ENCODE data around the gene SRSF5. TPM values are rescaled to one million over a fixed set of nuclear protein-coding genes. Genes with fewer than 3 reads are reported as not detected.

The SRSF5 gene
- total RNA-seq, 2 experiments from 2014 or later: 255 to 267 TPM

DNA sequence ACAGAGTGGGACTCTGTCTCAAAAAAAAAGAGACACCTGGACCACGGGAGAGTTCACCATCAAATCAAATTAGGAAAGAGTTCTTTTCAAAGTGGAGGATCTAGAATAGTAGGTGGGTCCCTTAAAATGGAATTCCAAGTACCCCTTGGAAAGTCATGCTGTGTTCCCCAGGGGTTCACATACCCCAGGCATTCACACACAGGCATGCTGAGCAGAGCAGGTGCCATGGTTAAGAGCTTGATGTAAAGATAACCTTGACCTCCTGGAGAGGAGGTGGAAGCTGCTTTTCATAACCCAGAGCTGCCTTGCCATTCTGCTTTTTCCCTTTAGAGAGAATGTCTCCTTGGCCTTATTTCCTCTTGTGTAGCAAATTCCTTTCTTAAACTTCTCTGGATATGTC is 14.2 kb upstream of the SRSF5 start:
- DNase-seq (no peak), ATAC-seq (no peak)
- intact Hi-C loops (cut with micrococcal nuclease): no loop called here
- Mint-ChIP-seq H3K27me3 (no peaks in the 10 kb centered on the region), H3K4me3 (no peak overlapping the region), H3K36me3 (ENCODE audit: low read depth) (no peaks in the 10 kb centered on the region), H3K27ac (no peak overlapping the region), H3K9me3 (no peaks in the 10 kb centered on the region), H3K4me1 (ENCODE audit: low read depth) (peaks cover 10% of the 10 kb centered on the region)
- POLR2A ChIA-PET: interaction anchor here (1.9 kb wide), 1 partner anchor 14 kb away, joined by 6 read pairs; the partner anchor contains the start of gene SRSF5
- TF ChIP-seq, protein P1, sequence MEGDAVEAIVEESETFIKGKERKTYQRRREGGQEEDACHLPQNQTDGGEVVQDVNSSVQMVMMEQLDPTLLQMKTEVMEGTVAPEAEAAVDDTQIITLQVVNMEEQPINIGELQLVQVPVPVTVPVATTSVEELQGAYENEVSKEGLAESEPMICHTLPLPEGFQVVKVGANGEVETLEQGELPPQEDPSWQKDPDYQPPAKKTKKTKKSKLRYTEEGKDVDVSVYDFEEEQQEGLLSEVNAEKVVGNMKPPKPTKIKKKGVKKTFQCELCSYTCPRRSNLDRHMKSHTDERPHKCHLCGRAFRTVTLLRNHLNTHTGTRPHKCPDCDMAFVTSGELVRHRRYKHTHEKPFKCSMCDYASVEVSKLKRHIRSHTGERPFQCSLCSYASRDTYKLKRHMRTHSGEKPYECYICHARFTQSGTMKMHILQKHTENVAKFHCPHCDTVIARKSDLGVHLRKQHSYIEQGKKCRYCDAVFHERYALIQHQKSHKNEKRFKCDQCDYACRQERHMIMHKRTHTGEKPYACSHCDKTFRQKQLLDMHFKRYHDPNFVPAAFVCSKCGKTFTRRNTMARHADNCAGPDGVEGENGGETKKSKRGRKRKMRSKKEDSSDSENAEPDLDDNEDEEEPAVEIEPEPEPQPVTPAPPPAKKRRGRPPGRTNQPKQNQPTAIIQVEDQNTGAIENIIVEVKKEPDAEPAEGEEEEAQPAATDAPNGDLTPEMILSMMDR (IDR thresholded peaks at IDR 0.05): no peak
- CTCF ChIA-PET: no interaction called here

DNA sequence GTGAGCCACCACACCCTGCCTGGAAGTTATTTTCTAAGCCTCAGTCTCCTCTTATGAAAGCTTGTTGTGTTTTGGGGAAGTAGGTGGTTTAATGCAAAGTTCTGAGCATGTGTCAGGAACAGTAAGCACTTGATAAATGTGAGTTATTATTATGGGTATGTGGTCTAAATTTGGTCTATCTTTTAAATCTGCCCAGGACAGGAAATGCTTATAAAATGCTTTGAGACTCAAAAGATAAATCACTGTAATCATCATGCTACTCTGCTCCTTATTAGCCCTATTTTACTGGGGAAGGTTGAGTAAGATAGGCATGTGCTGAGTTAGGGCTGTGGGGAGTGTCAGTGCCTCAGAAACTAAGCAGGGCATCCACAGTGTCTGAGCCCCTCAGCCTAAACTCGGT is 13.1 kb upstream of the SRSF5 start:
- ChIA-PET CTCF (interaction anchor here (1.3 to 1.8 kb wide), 3 partner anchors 17 to 167 kb away, joined by 3 to 7 read pairs (median 6); no protein-coding TSS in a partner anchor), POLR2A (interaction anchor here (1.9 kb wide), 1 partner anchor 13 kb away, joined by 6 read pairs; the partner anchor contains the start of gene SRSF5)
- Mint-ChIP-seq H3K9me3 (no peaks in the 10 kb centered on the region), H3K4me1 (ENCODE audit: low read depth) (peaks cover 10% of the 10 kb centered on the region), H3K4me3 (no peak overlapping the region), H3K27ac (no peak overlapping the region), H3K36me3 (ENCODE audit: low read depth) (no peaks in the 10 kb centered on the region), H3K27me3 (no peaks in the 10 kb centered on the region)
- ATAC-seq: no peak
- DNase-seq: no peak
- TF ChIP-seq, protein P1 (IDR thresholded peaks at IDR 0.05): no peak
- intact Hi-C loops (cut with micrococcal nuclease): no loop called here

DNA sequence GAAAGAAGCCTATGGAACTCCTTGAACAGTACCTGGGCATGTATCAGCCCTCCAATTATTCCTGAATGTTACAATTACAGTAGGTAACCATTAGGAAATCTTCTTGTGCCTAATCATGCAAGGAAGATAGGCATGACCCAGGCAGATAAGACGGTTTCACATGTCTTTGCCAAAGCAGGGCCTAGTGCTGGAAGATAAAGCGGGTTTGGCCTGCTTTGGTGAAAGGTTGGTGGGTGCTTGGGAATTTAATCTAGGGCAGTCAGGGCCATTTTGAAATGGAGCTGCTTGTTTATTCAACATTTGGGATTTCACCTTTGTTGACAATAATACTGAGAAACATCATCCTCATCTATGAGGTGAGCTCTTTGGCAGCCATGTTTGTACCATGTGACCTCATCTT is 12.5 kb upstream of the SRSF5 start:
- ChIA-PET CTCF (interaction anchor here (1.3 to 1.8 kb wide), 3 partner anchors 18 to 168 kb away, joined by 3 to 7 read pairs (median 6); no protein-coding TSS in a partner anchor), POLR2A (interaction anchor here (1.9 kb wide), 1 partner anchor 12 kb away, joined by 6 read pairs; the partner anchor contains the start of gene SRSF5)
- ATAC-seq: no peak
- TF ChIP-seq, protein P1 (IDR thresholded peaks at IDR 0.05): no peak
- intact Hi-C loops (cut with micrococcal nuclease): no loop called here
- Mint-ChIP-seq H3K27ac (no peak overlapping the region), H3K4me3 (no peak overlapping the region), H3K4me1 (ENCODE audit: low read depth) (peaks cover 10% of the 10 kb centered on the region), H3K36me3 (ENCODE audit: low read depth) (no peaks in the 10 kb centered on the region), H3K9me3 (no peaks in the 10 kb centered on the region), H3K27me3 (no peaks in the 10 kb centered on the region)
- DNase-seq: no peak

DNA sequence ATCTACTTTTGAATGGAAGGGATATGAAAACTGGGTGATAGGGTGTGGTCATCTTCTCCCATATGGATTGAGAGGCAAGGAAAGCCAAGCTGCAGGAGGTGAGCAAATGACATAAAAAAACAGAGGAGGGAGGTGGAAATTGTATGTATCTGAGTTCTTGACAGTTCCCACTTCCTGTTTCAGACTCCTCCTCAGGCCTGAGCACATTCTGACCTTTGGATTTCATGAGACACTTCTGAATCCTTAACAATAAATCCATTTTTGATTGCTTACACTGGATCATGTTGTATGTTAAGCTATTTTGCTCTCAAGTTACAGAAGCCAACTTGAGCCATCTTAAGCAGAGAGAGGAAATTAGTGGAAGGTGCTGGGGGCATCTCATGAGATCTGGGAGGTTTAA is 11.6 kb upstream of the SRSF5 start:
- CTCF ChIA-PET: interaction anchor here (0.8 to 1.9 kb wide), 3 partner anchors 14 to 29 kb away, joined by 3 to 7 read pairs (median 4); no protein-coding TSS in a partner anchor
- Mint-ChIP-seq H3K4me1 (ENCODE audit: low read depth) (peaks cover 10% of the 10 kb centered on the region), H3K4me3 (no peak overlapping the region), H3K9me3 (no peaks in the 10 kb centered on the region), H3K27ac (peak overlapping the region; percentile 70), H3K27me3 (no peaks in the 10 kb centered on the region), H3K36me3 (ENCODE audit: low read depth) (no peaks in the 10 kb centered on the region)
- intact Hi-C loops (cut with micrococcal nuclease): no loop called here
- peak; percentile 53 for ATAC-seq
- DNase-seq: no peak
- POLR2A ChIA-PET: interaction anchor here (1.3 to 1.5 kb wide), 2 partner anchors 11 to 19 kb away, joined by 3 to 5 read pairs; partner anchors contain the start of gene SRSF5
- TF ChIP-seq, protein P1 (IDR thresholded peaks at IDR 0.05): no peak

DNA sequence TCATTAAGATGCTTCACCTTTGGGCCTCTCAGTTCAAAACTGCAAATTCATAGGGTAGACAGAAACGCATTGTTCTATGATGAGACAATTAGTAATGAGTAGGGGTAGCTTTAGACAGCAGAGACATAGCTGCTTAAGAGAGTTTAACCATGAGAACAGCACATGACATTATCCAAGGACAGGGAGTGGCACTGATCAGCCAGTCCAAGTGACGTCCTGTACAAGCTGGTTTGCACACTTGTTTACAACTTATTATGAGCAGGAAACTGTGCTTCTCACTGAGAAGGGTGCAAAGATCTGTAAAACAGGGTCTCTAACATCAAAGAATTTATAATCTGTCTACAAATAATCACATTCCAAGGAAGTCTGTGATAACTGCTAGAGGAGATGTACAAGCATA is 11.2 kb upstream of the SRSF5 start:
- intact Hi-C loops (cut with micrococcal nuclease): no loop called here
- CTCF ChIA-PET: interaction anchor here (0.8 to 1.9 kb wide), 2 partner anchors 15 to 28 kb away, joined by 3 to 4 read pairs; no protein-coding TSS in a partner anchor
- H3K27ac Mint-ChIP-seq: peak overlapping the region; percentile 70

More for the DNA sequence above, 11.2 kb upstream of the SRSF5 start:
- Mint-ChIP-seq H3K4me1 (ENCODE audit: low read depth) (peaks cover 11% of the 10 kb centered on the region), H3K9me3 (no peaks in the 10 kb centered on the region), H3K36me3 (ENCODE audit: low read depth) (no peaks in the 10 kb centered on the region), H3K4me3 (no peak overlapping the region), H3K27me3 (no peaks in the 10 kb centered on the region)
- POLR2A ChIA-PET: interaction anchor here (1.3 to 1.5 kb wide), 2 partner anchors 11 to 18 kb away, joined by 3 to 5 read pairs; partner anchors contain the start of gene SRSF5
- TF ChIP-seq, protein P1 (IDR thresholded peaks at IDR 0.05): no peak
- no peak for DNase-seq
- ATAC-seq: peak; percentile 27

Data from activated CD8-positive, alpha-beta T cell treated with anti-CD3 and anti-CD28 coated beads for 36 hours (primary cell).